ENCODE data around the gene LCN9.

LCN9 gene

GRCh38 chr9:135703726-135704125 is 40.6 kb downstream of the LCN9 start:
- no peak for TF ChIP-seq GATA1 (IDR thresholded peaks at IDR 0.05; ENCODE audit: low read depth, low read length)
- no peak for TF ChIP-seq POLR2A (IDR thresholded peaks at IDR 0.05; ENCODE audit: low read length)
- DNase-seq: no peak

- no peak for DNase-seq
- TF ChIP-seq POLR2A (IDR thresholded peaks at IDR 0.05; ENCODE audit: low read length) (no peak), GATA1 (IDR thresholded peaks at IDR 0.05; ENCODE audit: low read depth, low read length) (no peak)
Observed at GRCh38 chr9:135704483-135704882, 41.4 kb downstream of the LCN9 start.

- DNase-seq: no peak
- TF ChIP-seq POLR2A (IDR thresholded peaks at IDR 0.05; ENCODE audit: low read length): no peak
- TF ChIP-seq GATA1 (IDR thresholded peaks at IDR 0.05; ENCODE audit: low read depth, low read length): no peak
Observed at GRCh38 chr9:135705376-135705775, 42.3 kb downstream of the LCN9 start.

- no peak for DNase-seq
- TF ChIP-seq POLR2A (IDR thresholded peaks at IDR 0.05; ENCODE audit: low read length) (no peak), GATA1 (IDR thresholded peaks at IDR 0.05; ENCODE audit: low read depth, low read length) (no peak)
Observed at GRCh38 chr9:135706288-135706687, 43.2 kb downstream of the LCN9 start.

GRCh38 chr9:135707252-135708138 is 44.4 kb downstream of the LCN9 start:
- DNase-seq: no peak
- no peak for TF ChIP-seq GATA1 (IDR thresholded peaks at IDR 0.05; ENCODE audit: low read depth, low read length)
- TF ChIP-seq POLR2A (IDR thresholded peaks at IDR 0.05; ENCODE audit: low read length): no peak

GRCh38 chr9:135708164-135708563 is 45.1 kb downstream of the LCN9 start:
- TF ChIP-seq POLR2A (IDR thresholded peaks at IDR 0.05; ENCODE audit: low read length) (no peak), GATA1 (IDR thresholded peaks at IDR 0.05; ENCODE audit: low read depth, low read length) (no peak)
- no peak for DNase-seq

GRCh38 chr9:135711391-135711790 is 48.3 kb downstream of the LCN9 start:
- TF ChIP-seq GATA1 (IDR thresholded peaks at IDR 0.05; ENCODE audit: low read depth, low read length) (no peak), POLR2A (IDR thresholded peaks at IDR 0.05; ENCODE audit: low read length) (no peak)
- DNase-seq: no peak

GRCh38 chr9:135711881-135712280 is 48.8 kb downstream of the LCN9 start:
- TF ChIP-seq GATA1 (IDR thresholded peaks at IDR 0.05; ENCODE audit: low read depth, low read length) (no peak), POLR2A (IDR thresholded peaks at IDR 0.05; ENCODE audit: low read length) (no peak)
- DNase-seq: no peak

- DNase-seq: no peak
- TF ChIP-seq POLR2A (IDR thresholded peaks at IDR 0.05; ENCODE audit: low read length): no peak
- no peak for TF ChIP-seq GATA1 (IDR thresholded peaks at IDR 0.05; ENCODE audit: low read depth, low read length)
Observed at GRCh38 chr9:135712613-135713295, 49.6 kb downstream of the LCN9 start.

- no peak for DNase-seq
- TF ChIP-seq GATA1 (IDR thresholded peaks at IDR 0.05; ENCODE audit: low read depth, low read length) (no peak), POLR2A (IDR thresholded peaks at IDR 0.05; ENCODE audit: low read length) (no peak)
Observed at GRCh38 chr9:135714242-135715055, 51.3 kb downstream of the LCN9 start.

- no peak for DNase-seq
- TF ChIP-seq POLR2A (IDR thresholded peaks at IDR 0.05; ENCODE audit: low read length) (no peak), GATA1 (IDR thresholded peaks at IDR 0.05; ENCODE audit: low read depth, low read length) (no peak)
Observed at GRCh38 chr9:135715056-135715595, 52.0 kb downstream of the LCN9 start.

GRCh38 chr9:135716045-135716444 is 52.9 kb downstream of the LCN9 start:
- TF ChIP-seq GATA1 (IDR thresholded peaks at IDR 0.05; ENCODE audit: low read depth, low read length) (no peak), POLR2A (IDR thresholded peaks at IDR 0.05; ENCODE audit: low read length) (no peak)
- no peak for DNase-seq
